Erythroblast (primary cell): Measurements from ENCODE around the gene TKT.

Experiments
- GATA1 ChIP-seq: IDR thresholded peaks from 2 replicates; pipeline ENCODE4 v1.6.1; 2011; ENCODE audit warnings: low read depth, mild to moderate bottlenecking, control low read depth, low read length, moderate library complexity
- POLR2A ChIP-seq: IDR thresholded peaks from 2 replicates; pipeline ENCODE4 v1.6.1; 2011; ENCODE audit warnings: mild to moderate bottlenecking, low read length

DNA sequence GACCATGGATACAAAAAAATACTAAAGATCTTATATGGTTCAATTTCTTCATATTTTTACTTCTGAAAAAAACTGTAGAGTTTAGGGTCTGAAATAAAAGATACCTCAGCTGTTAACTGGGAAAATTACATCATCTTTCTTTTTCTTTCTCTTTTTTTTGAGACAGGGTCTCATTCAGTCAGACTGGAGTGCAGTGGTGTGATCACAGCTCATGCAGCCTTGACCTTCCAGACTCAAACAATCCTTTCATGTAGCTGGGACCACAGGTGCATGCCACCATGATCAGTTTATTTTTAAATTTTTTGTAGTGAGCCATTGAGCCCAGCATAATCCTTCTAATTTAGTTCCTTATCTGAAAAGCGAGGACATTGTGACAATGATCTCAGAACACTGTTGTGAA, 39.6 kb upstream of the TKT start:
- TF ChIP-seq POLR2A (no peak), GATA1 (no peak)
